HG02571 (cell line): Measurements from ENCODE around the gene FANCG.

Source experiments
- ATAC-seq: cut with Tn5 transposase; IDR thresholded peaks from one replicate; pipeline ENCODE4 v1.9.1; 2021; ENCODE audit warnings: mild to moderate bottlenecking, moderate library complexity; ENCODE audit not compliant: unreplicated experiment

FANCG gene

GRCh38 chr9:35067056-35067455, 12.7 kb downstream of the FANCG start:
- no peak for ATAC-seq

- ATAC-seq, result no peak
These were observed 19.1 kb downstream of the FANCG start for GRCh38 chr9:35060548-35061207.

- no peak for ATAC-seq
These were observed 20.3 kb downstream of the FANCG start for GRCh38 chr9:35059438-35059837.

GRCh38 chr9:35057271-35057620, 22.5 kb downstream of the FANCG start:
- no peak for ATAC-seq

- no peak for ATAC-seq
These were observed 23.0 kb downstream of the FANCG start for GRCh38 chr9:35056571-35057270.

GRCh38 chr9:35054871-35055644, 24.7 kb downstream of the FANCG start:
- no peak for ATAC-seq

GRCh38 chr9:35054185-35054835, 25.4 kb downstream of the FANCG start:
- no peak for ATAC-seq

GRCh38 chr9:35051069-35051967, 28.4 kb downstream of the FANCG start:
- no peak for ATAC-seq

- ATAC-seq, result no peak
These were observed 31.2 kb downstream of the FANCG start for GRCh38 chr9:35048511-35048910.

- no peak for ATAC-seq
These were observed 35.7 kb downstream of the FANCG start for GRCh38 chr9:35044071-35044470.

GRCh38 chr9:35042891-35043545, 36.7 kb downstream of the FANCG start:
- no peak for ATAC-seq

- no peak for ATAC-seq
These were observed 37.6 kb downstream of the FANCG start for GRCh38 chr9:35042081-35042604.

- no peak for ATAC-seq
These were observed 43.7 kb downstream of the FANCG start for GRCh38 chr9:35035851-35036701.

GRCh38 chr9:35033101-35033500, 46.6 kb downstream of the FANCG start:
- no peak for ATAC-seq

GRCh38 chr9:35029852-35030251, 49.9 kb downstream of the FANCG start:
- ATAC-seq, result no peak

GRCh38 chr9:35029241-35029640, 50.5 kb downstream of the FANCG start:
- no peak for ATAC-seq

- no peak for ATAC-seq
These were observed 51.4 kb downstream of the FANCG start for GRCh38 chr9:35028341-35028740.

GRCh38 chr9:35027860-35028259, 51.9 kb downstream of the FANCG start:
- ATAC-seq, result no peak

GRCh38 chr9:35027374-35027773, 52.4 kb downstream of the FANCG start:
- ATAC-seq, result no peak
